ENCODE results near the gene PPM1G.

The PPM1G gene

DNA sequence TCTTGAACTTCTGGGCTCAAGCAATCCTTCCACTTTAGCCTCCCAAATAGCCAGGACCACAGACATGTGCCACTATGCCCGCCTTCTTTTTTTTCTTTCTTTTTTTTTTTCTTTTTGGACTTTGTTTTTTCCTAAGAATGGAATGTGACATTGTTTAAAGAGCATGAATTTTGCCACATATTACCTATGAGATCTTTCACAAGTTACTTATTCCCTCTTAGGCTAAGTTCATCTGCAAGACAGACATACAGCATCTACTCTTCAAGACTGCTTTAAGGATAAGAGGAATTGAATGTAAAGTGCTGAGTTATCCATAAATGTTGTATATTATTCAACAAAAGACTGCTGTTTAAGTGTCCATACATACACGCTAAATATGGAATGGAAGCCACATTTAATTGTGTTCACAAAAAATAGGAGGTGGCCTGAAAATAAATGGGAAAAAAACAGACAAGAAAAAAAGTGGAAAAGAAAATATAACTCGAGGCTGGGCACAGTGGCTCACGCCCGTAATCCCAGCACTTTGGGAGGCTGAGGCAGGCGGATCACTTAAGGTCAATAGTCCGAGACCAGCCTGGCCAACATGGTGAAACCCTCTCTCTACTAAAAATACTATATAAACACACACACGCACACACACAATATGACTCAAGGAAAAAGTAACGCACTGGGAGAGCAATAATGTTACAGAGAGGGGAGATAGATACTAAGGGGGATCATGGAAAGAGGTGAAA is 3.2 kb upstream of the PPM1G start:
- no peak for DNase-seq (ENCODE audit: low spot score)

GRCh38 chr2:27408601-27409320 is 630 bp downstream of the PPM1G start:
- DNase-seq (ENCODE audit: low spot score), result no peak

DNA sequence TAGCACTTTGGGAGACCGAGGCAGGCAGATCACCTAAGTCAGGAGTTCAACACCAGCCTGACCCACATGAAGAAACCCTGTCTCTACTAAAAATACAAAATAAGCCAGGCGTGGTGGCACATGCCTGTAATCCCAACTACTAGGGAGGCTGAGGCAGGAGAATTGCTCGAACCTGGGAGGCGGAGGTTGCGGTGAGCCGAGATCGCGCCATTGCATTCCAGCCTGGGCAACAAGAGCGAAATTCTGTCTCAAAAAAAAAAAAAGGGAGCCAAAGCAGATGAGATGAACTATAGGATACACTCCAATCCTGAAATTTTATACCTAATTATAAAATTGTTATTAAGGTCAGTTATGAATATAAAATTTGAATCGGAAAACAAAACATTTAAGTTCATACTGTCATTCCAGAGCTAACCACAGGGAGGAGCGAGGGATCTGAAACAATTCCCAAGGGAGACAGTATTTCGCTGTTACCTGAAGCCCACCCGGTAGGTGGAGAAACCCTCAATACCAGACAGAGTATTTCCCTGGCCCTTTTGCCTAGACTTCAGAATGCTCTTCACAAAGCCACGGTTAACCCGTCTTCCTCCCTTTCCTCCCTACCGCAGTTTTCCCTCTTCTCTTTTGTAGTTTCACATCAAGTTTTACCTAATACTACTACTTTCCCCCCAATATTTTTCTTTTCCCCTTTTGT is 1.4 kb downstream of the PPM1G start:
- no peak for DNase-seq (ENCODE audit: low spot score)

- no peak for DNase-seq (ENCODE audit: low spot score)
Observed at GRCh38 chr2:27400348-27401135, 8.8 kb downstream of the PPM1G start.

DNA sequence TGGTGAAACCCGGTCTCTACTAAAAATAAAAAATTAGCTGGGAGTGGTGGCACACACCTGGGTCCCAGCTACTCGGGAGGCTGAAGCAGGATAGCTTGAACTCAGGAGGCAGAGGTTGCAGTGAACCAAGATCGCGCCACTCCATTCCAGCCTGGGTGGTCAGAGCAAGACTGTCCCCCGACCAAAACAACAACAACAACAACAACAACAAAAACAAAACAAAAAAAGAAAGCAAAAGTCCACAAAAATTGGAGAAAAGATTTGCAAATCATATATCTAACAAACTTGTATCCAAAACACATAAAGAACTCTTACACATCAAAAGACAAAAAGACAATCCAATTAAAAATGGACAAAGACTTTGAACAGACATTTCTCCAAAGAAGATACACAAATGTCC is 10.4 kb downstream of the PPM1G start:
- DNase-seq (ENCODE audit: low spot score), result no peak

- no peak for DNase-seq (ENCODE audit: low spot score)
Observed at GRCh38 chr2:27393225-27393624, 16.2 kb downstream of the PPM1G start.

DNA sequence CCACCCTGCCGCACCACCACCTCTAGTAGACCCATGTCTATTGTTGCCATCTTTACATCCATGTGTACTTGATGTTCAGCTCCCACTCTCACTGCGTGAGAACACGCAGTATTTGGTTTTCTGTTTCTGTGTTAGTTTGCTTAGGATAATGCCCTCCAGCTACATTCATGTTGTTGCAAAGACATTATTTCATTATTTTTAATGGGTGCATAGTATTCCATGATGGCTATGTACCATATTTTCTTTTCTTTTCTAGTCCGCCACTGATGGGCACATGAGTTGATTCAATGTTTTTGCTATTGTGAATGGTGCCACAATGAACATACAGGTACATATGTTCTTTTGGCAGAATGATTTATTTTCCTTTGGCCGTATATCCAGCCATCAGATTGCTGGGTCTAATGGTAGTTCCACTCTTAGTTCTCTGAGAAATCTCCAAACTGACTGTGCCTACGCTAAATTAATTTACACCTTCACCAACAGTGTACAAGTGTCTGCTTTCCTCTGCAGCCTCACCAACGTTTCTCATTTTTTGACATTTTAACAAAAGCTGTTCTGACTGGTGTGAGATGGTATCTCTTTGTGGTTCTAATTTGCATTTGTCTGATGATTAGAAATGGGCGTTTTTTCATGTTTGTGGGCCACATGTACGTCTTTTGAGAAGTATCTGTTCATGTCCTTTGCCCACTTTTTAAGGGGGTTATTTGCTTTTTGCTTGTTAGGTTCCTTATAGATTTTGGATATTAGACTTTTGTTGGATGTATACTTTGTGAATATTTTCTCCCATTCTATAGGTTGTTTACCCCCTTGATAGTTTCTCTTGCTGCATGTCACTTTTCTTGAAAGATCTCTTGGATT is 18.3 kb downstream of the PPM1G start:
- no peak for DNase-seq (ENCODE audit: low spot score)

DNA sequence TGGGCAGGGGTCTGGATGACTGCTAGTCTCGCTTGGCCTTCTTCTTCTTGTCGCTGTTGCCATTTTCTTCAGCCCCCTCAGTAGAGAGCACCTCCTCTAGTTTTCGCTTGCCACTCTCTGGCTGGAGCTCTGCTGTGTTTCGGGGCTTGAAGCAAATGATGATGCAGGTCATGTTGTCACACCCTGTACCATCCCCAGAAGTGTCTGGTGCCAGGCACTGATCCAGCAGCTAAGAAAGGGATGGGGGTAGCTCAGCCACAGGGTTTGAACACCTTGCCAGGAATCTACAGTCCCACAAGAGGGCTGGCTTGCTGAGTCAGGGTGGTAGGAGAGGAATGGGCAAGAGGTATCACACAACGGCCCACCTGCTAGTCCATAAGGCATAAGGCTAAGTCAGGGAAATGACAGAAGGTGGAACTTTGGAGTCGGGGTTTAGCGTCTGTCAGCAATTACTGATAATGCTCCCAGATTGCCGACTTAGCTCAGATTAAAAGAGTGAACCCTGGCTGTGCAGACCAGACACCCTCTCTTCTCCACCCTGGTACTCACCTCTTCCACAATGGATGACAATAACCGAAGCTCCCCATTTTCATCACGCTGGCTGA is 27.7 kb downstream of the PPM1G start:
- DNase-seq (ENCODE audit: low spot score), result peak; percentile 47

DNA sequence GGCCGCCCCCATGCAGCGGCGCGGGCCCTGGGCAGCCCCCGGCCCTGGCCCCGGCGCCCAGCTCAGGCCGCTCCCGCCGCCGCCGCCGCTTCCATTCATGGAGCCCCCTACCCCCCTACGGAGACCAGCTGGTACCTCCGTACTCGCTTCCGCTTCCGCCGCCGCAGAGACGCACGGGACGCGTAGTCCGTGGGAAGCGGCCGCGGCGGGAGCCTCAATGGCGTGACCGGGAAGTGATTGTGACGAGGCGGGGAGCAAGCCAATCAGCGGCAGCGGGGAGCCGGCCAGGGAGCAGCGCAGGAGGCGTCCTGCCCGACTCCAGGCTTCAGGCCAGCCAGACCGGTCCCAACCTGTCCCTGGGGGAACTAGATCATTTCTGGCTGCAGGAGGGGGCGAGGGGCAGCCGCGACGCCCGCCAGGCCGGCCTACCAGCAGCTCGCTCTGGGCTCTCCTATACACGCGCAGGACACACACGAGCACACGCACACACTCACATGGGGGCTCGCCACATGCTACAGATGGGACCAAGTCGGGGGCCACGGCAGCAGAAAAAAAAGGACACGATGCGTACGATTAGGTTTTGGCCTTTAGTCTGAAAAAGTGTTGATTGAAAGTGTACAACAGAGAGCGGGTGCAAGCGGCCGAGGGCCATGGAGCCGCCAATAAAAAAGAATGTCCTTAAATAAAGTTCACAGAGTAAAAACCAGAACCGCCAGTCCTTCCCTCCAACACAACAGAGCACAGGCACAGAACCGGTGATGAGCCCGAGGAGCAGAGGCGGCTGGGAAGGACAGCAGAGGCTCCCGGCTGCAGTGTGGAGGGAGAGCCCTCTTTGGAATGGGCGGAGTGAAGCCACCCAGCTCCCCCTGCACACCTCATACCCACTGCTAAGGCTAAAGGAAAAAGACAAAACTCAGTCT is 28.5 kb downstream of the PPM1G start, which contains the start of gene ZNF513:
TSS of gene ZNF513 (minus strand) at position 109 of the 920 bp plus-strand sequence. CDS start 208 bp downstream, outside the sequence.
- peak; percentile 98 for DNase-seq (ENCODE audit: low spot score)

DNA sequence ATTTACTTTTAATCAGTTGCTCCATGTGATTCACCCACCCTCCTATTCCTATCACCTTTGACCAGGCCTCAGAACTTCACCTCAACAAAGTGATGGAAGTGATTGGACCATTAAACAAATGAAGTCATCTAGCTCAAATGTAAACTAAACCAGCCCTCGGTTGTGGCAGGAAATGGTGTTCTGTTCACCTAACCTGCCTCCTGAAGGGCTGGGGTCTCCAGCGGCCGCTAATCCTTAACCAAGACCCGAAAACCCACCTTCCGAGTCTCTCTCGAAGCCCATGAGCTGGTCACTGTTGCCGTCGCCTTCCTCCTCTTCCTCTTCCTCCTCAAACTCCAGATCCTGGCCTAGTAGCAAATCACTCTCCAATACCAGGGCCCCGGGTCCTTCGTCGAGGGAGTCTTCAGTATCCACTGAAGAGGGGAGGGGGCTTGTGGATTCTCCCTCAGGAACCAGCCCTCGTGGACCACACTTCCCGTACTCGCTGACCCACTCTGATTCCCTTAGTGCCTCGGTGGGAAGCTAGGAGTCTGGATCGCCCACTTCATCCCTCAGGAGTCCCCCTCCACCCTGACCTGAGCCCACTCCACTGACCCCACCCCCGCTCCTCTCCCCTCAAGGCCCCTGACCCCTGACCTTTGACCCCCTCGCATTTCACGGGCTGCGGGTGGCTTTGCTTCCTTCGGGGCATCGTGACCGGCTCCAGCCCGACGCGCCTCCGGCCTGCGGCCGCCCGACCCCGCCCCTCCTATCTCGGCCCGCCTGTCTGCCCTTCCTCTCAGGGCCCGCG is 29.4 kb downstream of the PPM1G start:
- no peak for DNase-seq (ENCODE audit: low spot score)

DNA sequence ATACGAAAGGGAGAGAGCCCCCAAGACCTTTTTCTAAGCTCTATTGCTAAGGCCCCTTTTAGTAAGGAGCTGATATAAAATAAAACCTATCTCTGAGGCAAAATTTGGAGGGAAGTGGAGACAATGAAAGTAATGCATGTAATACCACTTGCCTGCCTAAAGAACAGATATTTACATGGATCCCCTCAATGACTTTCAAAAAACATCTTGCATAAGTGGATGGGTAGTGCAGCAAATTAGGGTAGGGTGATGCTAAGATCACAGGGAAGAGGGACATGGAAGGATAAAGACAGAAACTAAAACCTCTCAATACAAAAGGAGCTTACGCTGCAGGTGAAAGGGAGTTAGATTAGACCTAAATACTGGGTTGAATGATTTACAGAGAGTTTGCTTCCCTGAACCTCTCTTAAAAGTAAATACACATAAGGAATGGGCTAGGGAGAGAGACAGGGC is 30.0 kb downstream of the PPM1G start:
- DNase-seq (ENCODE audit: low spot score), result no peak

- DNase-seq (ENCODE audit: low spot score), result no peak
Observed at GRCh38 chr2:27378809-27379290, 30.5 kb downstream of the PPM1G start.

DNA sequence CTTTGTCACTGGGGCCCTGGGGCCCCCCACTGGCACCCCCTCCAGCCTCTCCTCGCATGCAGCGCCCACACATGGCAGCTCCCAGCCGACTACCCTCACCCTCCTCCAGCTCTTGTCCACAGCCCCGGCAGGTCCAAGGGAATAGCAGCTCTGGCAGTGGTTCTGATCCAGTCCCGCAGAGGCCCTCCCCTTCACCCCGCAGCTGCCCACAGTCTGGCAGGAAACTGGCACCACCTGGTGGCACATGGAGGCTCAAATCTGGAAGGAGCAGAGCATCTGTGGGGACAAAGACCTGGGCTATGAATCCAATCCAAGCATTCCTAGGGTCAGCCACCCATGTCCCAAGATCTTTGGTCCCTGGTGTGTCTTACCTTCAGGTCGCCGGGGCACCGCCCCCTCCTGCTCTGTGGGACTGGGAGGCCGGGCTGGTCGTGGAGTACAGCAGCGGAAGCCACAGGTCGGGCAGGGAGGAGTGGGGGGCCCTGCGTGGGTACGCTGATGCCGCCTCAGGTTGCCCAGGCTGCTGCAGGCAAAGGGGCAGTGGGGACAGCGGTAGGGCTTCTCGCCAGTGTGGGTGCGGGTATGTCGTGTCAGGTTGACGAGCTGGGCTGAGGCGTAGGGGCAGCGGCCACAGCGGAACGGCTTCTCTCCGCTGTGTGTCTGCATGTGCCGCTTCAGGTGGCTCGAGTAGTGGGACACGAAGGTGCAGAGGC is 31.1 kb downstream of the PPM1G start:
- no peak for DNase-seq (ENCODE audit: low spot score)

- DNase-seq (ENCODE audit: low spot score), result no peak
Observed at GRCh38 chr2:27377618-27378095, 31.7 kb downstream of the PPM1G start.

GRCh38 chr2:27376866-27377617 is 32.3 kb downstream of the PPM1G start:
- no peak for DNase-seq (ENCODE audit: low spot score)

- no peak for DNase-seq (ENCODE audit: low spot score)
Observed at GRCh38 chr2:27376151-27376865, 33.1 kb downstream of the PPM1G start.

Data from left forelimb (tissue), 1 donor.